SK-N-SH treated with all-trans-retinoic acid at 6 μM for 48 hours (cell line): Measurements from ENCODE around the gene USP36.
A peak's percentile ranks its signal among the peaks of the same experiment; 100 is the strongest.
"Not testable (repeated sequence)": the region's sequence is repeated elsewhere in the genome, so short reads cannot be mapped to it uniquely, and the experiment has no call there.

Experiments used
- ATAC-seq: fragments of 200-7000 bp; cut with Tn5 transposase; 3 replicates; pipeline ENCODE4 v1.9.1; 2020; ENCODE audit warnings: mild to moderate bottlenecking, moderate library complexity
- ARNTL ChIP-seq: fragments of 450-650 bp; formaldehyde crosslinking; IDR thresholded peaks from 2 replicates; pipeline ENCODE4 v1.5.0; 2020; ENCODE audit warnings: low read depth, mild to moderate bottlenecking, moderate library complexity, borderline replicate concordance
- BACH2 ChIP-seq: fragments of 250-450 bp; sonication (Bioruptor Pico); IDR thresholded peaks from 2 replicates; pipeline ENCODE4 v1.9.0; 2021; ENCODE audit warnings: mild to moderate bottlenecking, borderline replicate concordance
- CREB5 ChIP-seq: fragments of 250-450 bp; sonication (Bioruptor Pico); IDR thresholded peaks from 2 replicates; pipeline ENCODE4 v1.5.1; 2020; ENCODE audit warnings: low read depth, mild to moderate bottlenecking, moderate library complexity
- CSDC2 ChIP-seq: fragments of 250-450 bp; sonication (Bioruptor Pico); IDR thresholded peaks from 2 replicates; pipeline ENCODE4 v1.5.0; 2020; ENCODE audit warnings: mild to moderate bottlenecking, moderate library complexity
- CSRNP3 ChIP-seq: fragments of 250-450 bp; sonication (Bioruptor Pico); IDR thresholded peaks from 2 replicates; pipeline ENCODE4 v1.5.1; 2021; ENCODE audit warnings: mild to moderate bottlenecking, moderate library complexity
- ESRRG ChIP-seq: fragments of 250-450 bp; sonication (Bioruptor Pico); IDR thresholded peaks from 2 replicates; pipeline ENCODE4 v1.6.1; 2021; ENCODE audit warnings: mild to moderate bottlenecking
- GLIS3 ChIP-seq: fragments of 250-450 bp; sonication (Bioruptor Pico); IDR thresholded peaks from 2 replicates; pipeline ENCODE4 v1.5.0; 2020; ENCODE audit warnings: mild to moderate bottlenecking, moderate library complexity
- ISL1 ChIP-seq: fragments of 250-450 bp; sonication (Bioruptor Pico); IDR thresholded peaks from 2 replicates; pipeline ENCODE4 v2.1.2; 2022; ENCODE audit warnings: mild to moderate bottlenecking, moderate library complexity
- OSR1 ChIP-seq: fragments of 250-450 bp; sonication (Bioruptor Pico); IDR thresholded peaks from 2 replicates; pipeline ENCODE4 v1.8.0; 2022; ENCODE audit warnings: moderate library complexity, mild to moderate bottlenecking, inconsistent platforms
- PATZ1 ChIP-seq: fragments of 250-450 bp; sonication (Bioruptor Pico); IDR thresholded peaks from 2 replicates; pipeline ENCODE4 v1.8.0; 2020; ENCODE audit warnings: mild to moderate bottlenecking, moderate library complexity, borderline replicate concordance
- POU6F1 ChIP-seq: fragments of 250-450 bp; sonication (Bioruptor Pico); IDR thresholded peaks from 2 replicates; pipeline ENCODE4 v1.8.0; 2021; ENCODE audit warnings: low read depth, mild to moderate bottlenecking, moderate library complexity, borderline replicate concordance
- PPARA ChIP-seq: fragments of 250-450 bp; sonication (Bioruptor Pico); IDR thresholded peaks from 2 replicates; pipeline ENCODE4 v1.5.0; 2020; ENCODE audit warnings: mild to moderate bottlenecking, borderline replicate concordance
- RARB ChIP-seq: fragments of 250-450 bp; sonication (Bioruptor Pico); IDR thresholded peaks from 2 replicates; pipeline ENCODE4 v1.8.0; 2021; ENCODE audit warnings: mild to moderate bottlenecking, moderate library complexity
- SNAI2 ChIP-seq: fragments of 250-450 bp; sonication (Bioruptor Pico); IDR thresholded peaks from 2 replicates; pipeline ENCODE4 v1.5.0; 2020; ENCODE audit warnings: mild to moderate bottlenecking, moderate library complexity
- TCF4 ChIP-seq: fragments of 250-450 bp; sonication (Bioruptor Pico); IDR thresholded peaks from 2 replicates; pipeline ENCODE4 v1.8.0; 2021; ENCODE audit warnings: mild to moderate bottlenecking, moderate library complexity, borderline replicate concordance
- TOX ChIP-seq: fragments of 250-450 bp; sonication (Bioruptor Pico); IDR thresholded peaks from 2 replicates; pipeline ENCODE4 v1.8.0; 2021; ENCODE audit warnings: mild to moderate bottlenecking, moderate library complexity, borderline replicate concordance
- TSHZ2 ChIP-seq: fragments of 250-450 bp; sonication (Bioruptor Pico); IDR thresholded peaks from 2 replicates; pipeline ENCODE4 v1.5.0; 2020; ENCODE audit warnings: mild to moderate bottlenecking, moderate library complexity
- ZC3H10 ChIP-seq: fragments of 250-450 bp; sonication (Bioruptor Pico); IDR thresholded peaks from 2 replicates; pipeline ENCODE4 v1.5.1; 2021; ENCODE audit warnings: mild to moderate bottlenecking, moderate library complexity
- ZFP3 ChIP-seq: fragments of 250-450 bp; sonication (Bioruptor Pico); IDR thresholded peaks from 2 replicates; pipeline ENCODE4 v1.5.0; 2020; ENCODE audit warnings: mild to moderate bottlenecking, moderate library complexity
- ZFP30 ChIP-seq: fragments of 450-650 bp; formaldehyde crosslinking; IDR thresholded peaks from 2 replicates; pipeline ENCODE4 v1.5.0; 2022; ENCODE audit warnings: mild to moderate bottlenecking, moderate library complexity
- ZNF565 ChIP-seq: fragments of 450-650 bp; formaldehyde crosslinking; conservative IDR thresholded peaks from 2 replicates; pipeline ENCODE4 v1.5.0; 2020; ENCODE audit warnings: low read depth, mild to moderate bottlenecking, moderate library complexity
- ZNF70 ChIP-seq: fragments of 450-650 bp; formaldehyde crosslinking; IDR thresholded peaks from 2 replicates; pipeline ENCODE4 v1.5.0; 2020; ENCODE audit warnings: mild to moderate bottlenecking, moderate library complexity
- ZNF8 ChIP-seq: fragments of 450-650 bp; formaldehyde crosslinking; IDR thresholded peaks from 2 replicates; pipeline ENCODE4 v1.5.0; 2020; ENCODE audit warnings: mild to moderate bottlenecking, moderate library complexity

Gene USP36

GRCh38 chr17:78840780-78841611, at the start of gene USP36:
USP36 (minus strand) TSS chr17:78840814; CDS start chr17:78836363, 4,451 bp downstream.
- TF ChIP-seq ARNTL (CRISPR knock-in tag) (no peak; the same call in 1 of the 2 replicates), CREB5 (CRISPR knock-in tag) (no peak), ISL1 (no peak), ZFP3 (CRISPR knock-in tag) (peak; percentile 77; the same call in 1 of the 2 replicates), ZFP30 (CRISPR knock-in tag) (no peak; the same call in 1 of the 2 replicates), POU6F1 (CRISPR knock-in tag) (no peak), RARB (CRISPR knock-in tag) (peak; percentile 63; the same call in 1 of the 2 replicates), ZNF8 (CRISPR knock-in tag) (no peak), SNAI2 (CRISPR knock-in tag) (no peak), ZC3H10 (CRISPR knock-in tag) (peak; percentile 86), TCF4 (CRISPR knock-in tag) (peak; percentile 51; the same call in 1 of the 2 replicates), CSDC2 (CRISPR knock-in tag) (no peak; the same call in 1 of the 2 replicates), TOX (CRISPR knock-in tag) (peak; percentile 92; the same call in 1 of the 2 replicates), ESRRG (CRISPR knock-in tag) (no peak), ZNF565 (CRISPR knock-in tag) (no peak), OSR1 (CRISPR knock-in tag) (no peak), TSHZ2 (CRISPR knock-in tag) (peak; percentile 61; the same call in 1 of the 2 replicates), ZNF70 (CRISPR knock-in tag) (no peak), PATZ1 (CRISPR knock-in tag) (no peak), BACH2 (CRISPR knock-in tag) (no peak), GLIS3 (peak; percentile 91; the same call in 1 of the 2 replicates), CSRNP3 (CRISPR knock-in tag) (peak; percentile 57), PPARA (CRISPR knock-in tag) (no peak)
- ATAC-seq, result peak; percentile 93

- ATAC-seq, result not testable (repeated sequence)
Observed at GRCh38 chr17:78890096-78890495, 49.5 kb upstream of the USP36 start.
